Left renal pelvis (tissue), 4 donors: ENCODE data around the gene IRAK1. TPM values are rescaled to one million over a fixed set of nuclear protein-coding genes. Genes with fewer than 3 reads are reported as not detected.

Experiments used
- DNase-seq, 4 donors: peaks; one replicate each; pipeline ENCODE4 v3.0.0-alpha.2; 2013; ENCODE audit warnings: low read depth in 4 of 4, low spot score in 3 of 4
- polyA plus RNA-seq, 4 donors: library from polyadenylated mRNA; unstranded; fragments of 120-200 nt; gene quantifications; one replicate each; pipeline ENCODE4 v1.2.1, GENCODE V29; 2013; ENCODE audit not compliant: insufficient read length in 4 of 4

Gene IRAK1
- polyA plus RNA-seq, 4 donors = 34.7 to 67.0 (median 44.6) TPM

DNA sequence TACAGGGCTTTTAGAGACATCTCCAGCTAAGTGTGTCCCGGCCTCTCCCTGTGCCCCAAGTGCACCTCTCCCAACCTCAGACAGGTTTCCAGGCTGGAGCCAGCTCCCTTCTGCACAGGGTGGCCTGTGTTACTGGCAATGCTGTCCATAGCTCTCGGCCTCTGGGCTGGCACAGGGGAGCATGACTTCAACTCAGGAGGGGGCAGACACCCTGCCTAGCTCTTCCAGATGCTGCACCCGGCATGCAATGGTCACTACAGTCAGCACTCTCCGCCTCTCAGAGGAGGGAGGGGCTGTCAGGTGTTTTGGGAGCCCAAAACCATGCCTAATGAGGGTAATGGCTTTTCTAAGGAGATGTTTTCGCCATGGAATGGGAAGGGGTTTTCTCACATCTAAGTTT, 2.4 kb upstream of the IRAK1 start:
- no peak for DNase-seq

DNA sequence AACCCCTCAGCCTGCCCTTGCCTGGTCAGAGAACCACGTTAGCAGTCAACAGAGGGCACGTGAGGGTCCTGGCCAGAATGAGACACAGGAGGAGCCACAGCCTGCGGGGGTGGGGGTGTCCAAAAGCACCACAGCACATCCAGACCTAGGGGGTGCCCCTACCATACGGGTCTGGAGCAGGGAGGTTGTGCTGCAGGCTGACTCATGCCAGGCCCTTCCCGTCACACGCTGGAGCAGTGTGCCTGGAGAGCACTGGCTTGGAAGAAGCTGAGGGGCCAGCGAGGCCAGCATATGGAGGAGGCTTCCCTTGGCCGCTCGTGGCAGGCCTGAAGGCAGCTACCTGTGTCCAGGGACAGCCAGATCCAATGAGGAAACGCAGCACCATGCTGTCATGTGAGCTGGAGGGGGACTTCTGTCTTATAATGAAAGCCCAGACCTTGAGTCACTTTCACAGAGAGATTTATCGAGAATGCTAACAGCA, 1.5 kb upstream of the IRAK1 start:
- no peak for DNase-seq

DNA sequence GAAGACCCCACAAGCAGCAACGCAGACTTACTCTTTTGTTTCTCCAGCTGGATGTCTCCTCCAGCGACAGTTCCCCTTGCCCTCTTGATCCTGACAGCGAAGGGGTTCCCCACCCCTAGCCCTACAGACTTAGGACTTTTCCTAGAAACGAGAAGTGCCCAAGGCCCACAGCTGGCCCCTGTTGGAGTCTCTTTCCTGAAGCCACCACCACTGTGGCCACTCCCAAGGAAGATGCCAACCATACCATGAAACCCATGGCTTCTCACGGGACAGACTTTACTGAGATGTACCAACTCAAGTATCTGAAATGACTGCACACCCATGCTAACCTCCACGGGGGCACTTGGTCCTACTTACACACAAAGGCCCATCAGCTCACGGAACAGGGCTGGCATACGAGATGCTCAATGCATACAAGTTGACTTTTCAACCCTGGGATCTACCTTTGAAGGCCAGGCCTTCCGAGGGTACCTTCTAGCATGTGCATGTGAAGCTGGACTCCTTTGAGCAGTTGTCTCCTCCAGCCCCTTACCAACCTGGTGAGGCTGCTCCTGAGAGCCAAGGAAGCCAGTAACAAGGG, 924 bp upstream of the IRAK1 start:
- no peak for DNase-seq

DNA sequence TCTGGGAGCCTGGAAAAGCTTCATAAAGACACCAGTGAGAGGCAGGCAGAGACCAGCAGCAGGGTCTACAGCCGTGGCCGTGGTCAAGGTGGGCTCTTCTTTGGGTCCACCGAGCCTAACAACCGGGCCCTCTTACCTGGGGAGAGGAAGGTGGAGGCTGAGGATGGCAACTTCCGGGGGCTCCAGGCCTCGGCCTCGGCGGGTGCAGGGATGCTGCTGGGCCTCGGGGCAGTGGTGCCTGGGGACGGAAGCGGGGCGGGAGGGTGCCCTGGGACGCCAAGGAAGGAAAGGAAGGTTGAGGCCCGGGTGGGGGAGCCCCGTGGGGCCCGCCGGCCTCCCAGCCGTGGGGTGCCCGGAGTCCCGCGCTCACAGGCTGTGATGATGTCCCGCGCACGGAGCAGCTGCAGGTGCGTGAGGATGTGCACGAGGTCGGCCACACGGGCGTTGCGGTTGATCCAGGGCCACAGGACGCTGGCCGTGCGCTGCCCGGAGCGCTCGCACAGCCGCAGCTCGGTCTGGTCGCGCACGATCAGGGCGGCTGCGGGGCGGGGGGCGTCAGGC, 561 bp downstream of the IRAK1 start:
- no peak for DNase-seq

DNA sequence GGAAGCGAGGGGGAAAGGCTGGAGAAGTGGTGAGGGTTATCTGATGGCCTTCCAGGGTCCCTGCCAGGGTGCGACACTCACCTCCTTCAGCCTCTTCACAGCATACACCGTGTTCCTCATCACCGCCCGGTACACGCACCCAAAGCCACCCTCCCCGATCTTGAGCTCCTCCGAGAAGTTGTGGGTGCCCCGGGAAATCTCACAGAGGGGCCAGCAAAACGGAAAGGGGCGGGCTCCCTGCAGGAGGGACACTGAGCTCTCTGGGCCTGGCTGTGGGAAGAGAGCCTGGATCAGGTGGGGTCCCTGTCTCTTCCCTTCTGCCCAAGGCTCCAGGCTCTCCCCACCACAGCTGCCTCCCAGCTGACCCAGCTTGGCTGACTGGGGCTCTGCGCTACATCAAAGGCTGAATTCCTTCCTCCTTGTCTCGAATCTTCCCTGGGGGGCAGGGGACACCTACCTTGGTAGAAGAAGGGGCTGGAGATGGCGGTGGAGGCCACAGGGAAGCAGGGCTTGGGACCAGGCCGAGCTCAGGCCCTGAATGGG, 1.1 kb downstream of the IRAK1 start:
- DNase-seq = no peak

DNA sequence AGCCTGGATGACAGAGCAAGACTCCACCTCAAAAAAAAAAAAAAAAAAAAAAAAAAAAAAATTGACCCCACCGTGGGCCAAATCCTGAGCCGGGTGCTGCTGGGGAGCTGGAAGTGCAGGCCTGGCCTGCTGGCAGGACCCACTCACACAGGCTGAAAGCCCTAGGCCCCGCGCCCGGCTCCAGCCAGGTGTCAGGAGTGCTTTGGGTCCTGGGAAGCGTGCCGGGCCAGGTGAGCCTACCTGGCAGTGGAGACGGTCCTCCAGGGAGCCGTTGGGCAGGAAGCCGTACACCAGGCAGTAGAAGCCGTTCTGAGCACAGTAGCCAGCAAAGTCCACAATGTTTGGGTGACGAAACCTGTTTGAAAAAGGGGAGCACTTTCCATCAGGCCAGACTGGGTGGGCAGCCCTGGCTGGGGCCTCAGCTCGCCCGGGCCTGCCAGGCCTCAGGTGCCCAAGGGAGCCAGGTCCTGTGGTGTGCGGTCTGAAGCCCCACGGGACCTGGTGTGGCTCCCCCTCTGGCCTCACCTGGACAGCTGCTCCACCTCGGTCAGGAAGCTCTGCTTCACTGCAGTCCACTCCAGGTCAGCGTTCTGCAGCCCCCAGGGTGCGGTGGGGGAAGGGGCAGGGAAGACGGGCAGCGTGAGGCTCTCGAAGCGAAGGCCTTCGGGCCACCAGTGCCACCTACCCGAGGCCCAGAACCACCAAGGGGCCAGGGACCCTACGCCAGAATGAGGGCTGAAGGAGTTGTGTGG, 1.8 kb downstream of the IRAK1 start:
- no peak for DNase-seq

DNA sequence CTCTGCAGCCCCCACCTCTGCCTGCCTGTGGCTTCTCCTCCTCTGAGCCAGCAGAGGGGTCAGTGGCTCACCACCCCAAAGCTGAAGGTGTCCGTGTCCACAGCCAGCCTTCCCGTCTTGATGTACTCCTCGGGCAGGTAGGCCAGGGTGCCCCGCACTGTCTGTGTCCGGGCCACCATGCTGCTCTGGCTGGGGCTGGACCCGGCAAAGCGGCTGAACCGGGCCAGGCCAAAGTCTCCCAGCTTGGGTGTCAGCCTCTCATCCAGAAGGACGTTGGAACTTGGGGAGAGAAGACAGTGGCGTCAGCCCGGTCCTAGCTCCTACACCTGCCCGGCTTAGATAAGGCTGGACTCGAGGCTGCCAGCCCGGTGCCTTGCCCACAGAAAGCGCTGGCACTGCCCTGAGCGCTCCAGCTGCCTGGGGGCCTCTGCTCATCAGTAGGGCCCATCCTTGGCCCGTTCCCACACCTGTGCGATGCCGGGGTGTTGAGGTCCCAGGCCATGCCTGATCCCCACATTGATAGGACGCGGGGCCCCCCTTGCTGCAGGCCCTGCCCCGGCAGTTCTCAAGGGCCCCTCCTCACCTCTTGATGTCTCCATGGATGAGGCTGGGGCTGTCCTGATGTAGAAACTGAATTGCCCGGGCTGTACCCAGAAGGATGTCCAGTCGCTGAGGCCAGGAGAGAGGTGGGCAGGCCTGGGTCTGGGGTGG, 3.2 kb downstream of the IRAK1 start:
- no peak for DNase-seq

- DNase-seq = no peak
Measured at GRCh38 chrX:154015581-154016264, 4.0 kb downstream of the IRAK1 start.

DNA sequence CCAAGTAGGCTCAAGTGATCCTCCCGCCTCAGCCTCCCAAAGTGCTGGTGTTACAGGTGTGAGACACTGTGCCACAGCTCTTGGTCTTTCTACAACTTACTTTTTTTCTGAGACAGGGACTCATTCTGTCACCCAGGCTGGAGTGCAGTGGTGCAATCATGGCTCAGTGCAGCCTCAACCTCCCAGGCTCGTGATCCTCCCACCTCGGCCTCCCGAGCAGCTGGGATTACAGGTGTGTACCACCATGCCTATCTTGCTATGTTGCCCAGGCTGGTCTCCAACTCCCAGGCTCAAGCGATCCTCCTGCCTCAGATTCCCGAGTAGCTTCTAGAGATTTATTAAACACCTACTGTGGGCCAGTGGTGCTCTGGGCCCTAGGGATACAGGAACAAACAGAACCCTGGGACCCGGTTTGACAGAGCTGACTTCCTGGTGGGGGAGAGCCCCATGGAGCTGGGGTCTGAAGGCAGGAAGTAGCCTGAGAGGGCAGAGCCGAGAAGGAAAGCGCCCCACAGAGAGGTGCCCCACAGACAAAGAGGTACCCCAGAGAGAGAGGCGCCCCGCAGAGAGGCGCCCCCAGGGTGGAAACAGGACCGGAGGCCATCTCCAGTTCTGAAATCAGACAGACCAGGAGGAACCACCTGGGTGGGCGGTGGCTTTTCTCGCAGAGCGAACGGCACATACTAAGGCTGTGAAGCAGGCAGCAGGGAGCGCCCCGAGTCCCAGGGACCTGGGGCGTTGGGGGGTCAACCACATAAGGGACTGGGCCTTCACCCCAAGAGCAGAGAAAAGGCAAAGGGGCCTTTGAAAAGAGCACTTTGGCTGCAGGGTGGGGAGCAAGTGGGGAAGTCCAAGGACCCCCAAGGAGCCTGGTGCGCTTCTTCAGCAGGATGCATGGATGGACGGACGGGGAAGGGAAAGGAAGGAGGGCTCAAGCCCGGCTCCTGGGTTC, 5.0 kb downstream of the IRAK1 start:
- no peak for DNase-seq

GRCh38 chrX:154013614-154014360, 5.9 kb downstream of the IRAK1 start:
- DNase-seq = no peak

DNA sequence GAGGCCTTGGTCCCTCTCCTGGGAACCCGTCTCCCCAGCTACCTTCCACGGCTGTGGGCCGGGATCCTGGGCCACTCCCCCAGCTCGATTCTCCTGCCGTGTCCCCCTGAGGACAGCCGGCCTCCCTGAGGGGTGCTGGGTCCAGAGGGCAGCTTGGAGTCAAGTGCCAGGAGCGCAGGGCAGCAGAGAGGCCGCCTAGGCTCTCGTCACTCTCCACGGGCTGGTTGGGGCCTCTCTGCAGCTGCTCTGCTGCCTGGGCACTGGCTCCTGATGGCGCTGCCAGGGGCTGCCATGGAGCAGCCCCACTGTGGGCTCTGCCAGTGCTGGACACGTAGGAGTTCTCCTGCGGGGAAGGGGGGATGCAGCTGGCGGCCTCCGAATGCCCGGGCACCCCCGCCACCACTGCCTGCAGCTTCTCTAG, 6.7 kb downstream of the IRAK1 start:
- no peak for DNase-seq

GRCh38 chrX:154012336-154012991, 7.2 kb downstream of the IRAK1 start:
- no peak for DNase-seq

DNA sequence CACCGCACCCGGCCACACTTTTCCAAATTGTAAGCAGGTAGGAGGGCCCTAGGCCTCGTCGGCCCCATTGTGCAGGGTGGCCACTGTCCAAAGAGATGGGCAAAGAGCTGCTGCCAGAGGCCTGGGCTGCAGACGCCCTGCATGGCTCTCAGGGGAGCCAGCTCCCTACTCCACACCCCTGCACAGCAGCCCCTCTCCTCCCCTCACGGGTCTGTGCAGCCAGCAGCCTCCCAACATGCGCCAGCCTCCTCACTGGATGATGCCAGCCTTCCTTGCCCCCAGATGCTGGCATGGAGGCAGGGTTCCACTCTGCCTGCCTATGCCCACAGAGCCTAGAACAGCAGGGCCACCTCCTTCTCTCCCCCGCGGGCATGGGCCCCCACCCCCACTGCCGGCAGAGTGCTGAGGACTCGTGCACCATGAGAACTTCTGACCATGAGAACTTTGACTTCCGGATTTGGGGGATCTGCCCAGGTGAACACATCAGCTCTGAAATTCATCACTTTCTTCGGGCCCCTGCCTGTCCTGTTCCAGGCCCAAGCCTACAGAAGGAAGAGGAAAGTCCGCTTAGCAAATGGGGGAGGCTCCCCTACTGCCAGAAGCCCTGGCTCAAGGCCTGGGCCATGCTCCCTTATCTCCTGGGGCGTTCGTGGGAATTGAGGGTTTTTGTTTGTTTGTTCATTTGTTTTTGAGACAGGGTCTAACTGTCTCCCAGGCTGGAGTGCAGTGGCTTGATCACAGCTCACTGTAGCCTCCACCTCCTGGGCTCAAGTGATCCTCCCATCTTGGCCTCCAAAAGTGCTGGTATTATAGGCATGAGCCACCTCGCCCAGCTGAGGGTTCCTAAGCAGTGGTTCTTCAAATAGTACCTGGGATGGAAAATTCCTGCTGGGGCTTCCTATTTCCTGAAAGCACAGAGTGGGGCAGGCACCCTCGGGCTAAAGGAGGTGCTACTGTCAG, 8.0 kb downstream of the IRAK1 start:
- DNase-seq = no peak

- DNase-seq = no peak
Measured at GRCh38 chrX:154010330-154011087, 9.2 kb downstream of the IRAK1 start.

- no peak for DNase-seq
Measured at GRCh38 chrX:154008521-154008920, 11.2 kb downstream of the IRAK1 start.

DNA sequence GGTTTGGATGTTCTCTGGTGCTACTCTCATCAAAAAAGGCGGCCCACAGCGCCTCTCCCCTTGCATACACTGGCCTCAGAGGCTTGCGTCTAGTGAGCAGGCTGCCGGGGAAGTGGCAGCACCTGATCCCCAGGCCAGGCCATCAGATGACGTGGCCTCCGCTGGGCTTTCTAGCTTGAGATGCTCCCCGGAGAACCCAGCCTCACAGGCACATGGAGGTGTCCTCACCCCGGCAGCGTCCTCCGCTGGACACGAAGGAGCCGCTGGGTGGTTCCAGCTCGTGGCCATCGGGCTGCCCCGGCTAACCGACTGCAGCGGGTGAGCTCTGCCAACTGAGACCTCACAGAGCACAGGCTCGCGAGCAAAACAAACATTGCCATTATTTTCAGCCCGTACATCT, 12.8 kb downstream of the IRAK1 start:
- DNase-seq = no peak
